ENCODE results near the gene ITGB4. TPM values are rescaled to one million over a fixed set of nuclear protein-coding genes. Genes with fewer than 3 reads are reported as not detected.

The ITGB4 gene
- total and polyA plus RNA-seq, 9 donors, result 3.3 to 55.6 (median 12.8) TPM

- no peak for DNase-seq
Measured at GRCh38 chr17:75727391-75727790, 6.1 kb downstream of the ITGB4 start.

GRCh38 chr17:75729351-75729750 is 8.1 kb downstream of the ITGB4 start:
- no peak overlapping the region for H3K27ac ChIP-seq
- no peak overlapping the region for H3K4me3 ChIP-seq
- no peaks in the 10 kb centered on the region for H3K27me3 ChIP-seq
- no peaks in the 10 kb centered on the region for H3K9me3 ChIP-seq
- H3K4me1 ChIP-seq (ENCODE audit: insufficient read depth), result no peaks in the 10 kb centered on the region
- WGBS, 3 donors, result 84 to 86% (median 85%) methylated on average over 6 to 7 of the region's 7 CpGs
- intact Hi-C loops (cut with DNase I), result no loop called here
- no peaks in the 10 kb centered on the region for H3K36me3 ChIP-seq
- TF ChIP-seq CTCF (IDR thresholded peaks at IDR 0.05) (no peak), EP300 (IDR thresholded peaks at IDR 0.05) (no peak), POLR2A (IDR thresholded peaks at IDR 0.05) (no peak)
- no peak for DNase-seq

More at GRCh38 chr17:75727391-75727790, 6.1 kb downstream of the ITGB4 start:
- H3K27me3 ChIP-seq, result no peaks in the 10 kb centered on the region
- 86 to 90% (median 87%) methylated on average over 18 of the region's 18 CpGs for WGBS, 3 donors
- no peak overlapping the region for H3K4me3 ChIP-seq
- no peaks in the 10 kb centered on the region for H3K36me3 ChIP-seq
- TF ChIP-seq CTCF (IDR thresholded peaks at IDR 0.05), result no peak
- no peak for TF ChIP-seq POLR2A (IDR thresholded peaks at IDR 0.05)
- TF ChIP-seq EP300 (IDR thresholded peaks at IDR 0.05), result no peak
- no peaks in the 10 kb centered on the region for H3K9me3 ChIP-seq
- intact Hi-C loops (cut with DNase I), result no loop called here
- no peaks in the 10 kb centered on the region for H3K4me1 ChIP-seq (ENCODE audit: insufficient read depth)
- no peak overlapping the region for H3K27ac ChIP-seq

DNA sequence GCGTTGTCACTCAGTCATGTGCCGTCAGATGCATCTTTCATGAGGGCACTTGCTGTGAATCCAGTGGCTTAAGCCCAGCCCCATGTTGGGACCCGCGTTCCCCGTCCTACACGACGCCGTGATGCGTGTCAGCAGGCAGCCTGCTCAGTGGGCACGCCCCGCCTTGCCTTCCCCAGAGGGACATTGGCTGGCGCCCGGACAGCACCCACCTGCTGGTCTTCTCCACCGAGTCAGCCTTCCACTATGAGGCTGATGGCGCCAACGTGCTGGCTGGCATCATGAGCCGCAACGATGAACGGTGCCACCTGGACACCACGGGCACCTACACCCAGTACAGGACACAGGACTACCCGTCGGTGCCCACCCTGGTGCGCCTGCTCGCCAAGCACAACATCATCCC is 8.8 kb downstream of the ITGB4 start:
- TF ChIP-seq EP300 (IDR thresholded peaks at IDR 0.05), result no peak
- no peak for TF ChIP-seq CTCF (IDR thresholded peaks at IDR 0.05)
- TF ChIP-seq POLR2A (IDR thresholded peaks at IDR 0.05), result no peak
- H3K27ac ChIP-seq, result no peak overlapping the region
- 91 to 92% (median 92%) methylated on average over 24 of the region's 24 CpGs for WGBS, 3 donors

DNA sequence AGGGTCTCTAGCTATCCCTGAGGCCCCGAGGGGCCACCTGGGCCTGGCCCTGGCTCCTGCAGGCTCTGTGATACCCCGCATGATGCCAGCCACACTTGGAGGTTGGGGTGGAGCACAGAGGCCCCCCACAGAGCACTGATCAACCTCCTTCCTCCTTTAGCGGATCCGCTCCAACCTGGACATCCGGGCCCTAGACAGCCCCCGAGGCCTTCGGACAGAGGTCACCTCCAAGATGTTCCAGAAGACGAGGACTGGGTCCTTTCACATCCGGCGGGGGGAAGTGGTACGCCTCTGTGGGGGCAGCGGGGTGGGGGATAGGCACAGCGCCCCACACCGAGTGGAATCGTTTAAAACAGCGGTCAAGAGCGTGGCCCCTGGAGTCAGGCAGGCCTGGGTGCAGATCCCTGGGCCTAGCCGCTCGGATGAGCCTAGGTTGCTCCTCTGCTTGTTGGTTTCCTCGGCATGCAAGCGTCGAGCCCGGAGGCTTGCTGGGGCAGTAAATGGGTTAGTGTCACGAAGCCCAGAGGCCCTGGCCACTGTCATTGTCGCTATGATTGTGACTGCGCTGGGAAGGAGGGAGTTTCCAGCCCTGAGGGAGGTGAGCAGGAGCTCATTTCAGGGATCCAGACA is 9.9 kb downstream of the ITGB4 start:
- no peak for TF ChIP-seq POLR2A (IDR thresholded peaks at IDR 0.05)
- TF ChIP-seq CTCF (IDR thresholded peaks at IDR 0.05), result no peak
- no peak for TF ChIP-seq EP300 (IDR thresholded peaks at IDR 0.05)
- H3K4me3 ChIP-seq, result no peak overlapping the region
- no peaks in the 10 kb centered on the region for H3K36me3 ChIP-seq
- no peak for DNase-seq
- no peaks in the 10 kb centered on the region for H3K4me1 ChIP-seq (ENCODE audit: insufficient read depth)
- 88 to 89% (median 88%) methylated on average over 26 of the region's 26 CpGs for WGBS, 3 donors
- no peaks in the 10 kb centered on the region for H3K9me3 ChIP-seq
- intact Hi-C loops (cut with DNase I), result loop anchor here in 1 of 4 donors (10.0 kb wide), 1 partner anchor 306 kb away; no protein-coding TSS in a partner anchor
- H3K27ac ChIP-seq, result no peak overlapping the region
- no peaks in the 10 kb centered on the region for H3K27me3 ChIP-seq

More for the DNA sequence above, 8.8 kb downstream of the ITGB4 start:
- Histone ChIP-seq H3K9me3 (no peaks in the 10 kb centered on the region), H3K4me1 (ENCODE audit: insufficient read depth) (no peaks in the 10 kb centered on the region), H3K36me3 (no peaks in the 10 kb centered on the region), H3K4me3 (no peak overlapping the region), H3K27me3 (no peaks in the 10 kb centered on the region)
- intact Hi-C loops (cut with DNase I), result loop anchor here in 1 of 4 donors (10.0 kb wide), 1 partner anchor 305 kb away; no protein-coding TSS in a partner anchor
- no peak for DNase-seq

Measured in ovary (tissue), 9 donors.